Measurements from ENCODE around the gene RNF182.
"Not testable (repeated sequence)": the region's sequence is repeated elsewhere in the genome, so short reads cannot be mapped to it uniquely, and the experiment has no call there.

Gene RNF182

GRCh38 chr6:13924949-13925881, at the start of gene RNF182:
Gene RNF182, plus strand, starts transcription at chr6:13924952. Its CDS starts 52,168 bp downstream, at chr6:13977120.
- no peak for DNase-seq (ENCODE audit: low read depth)

DNA sequence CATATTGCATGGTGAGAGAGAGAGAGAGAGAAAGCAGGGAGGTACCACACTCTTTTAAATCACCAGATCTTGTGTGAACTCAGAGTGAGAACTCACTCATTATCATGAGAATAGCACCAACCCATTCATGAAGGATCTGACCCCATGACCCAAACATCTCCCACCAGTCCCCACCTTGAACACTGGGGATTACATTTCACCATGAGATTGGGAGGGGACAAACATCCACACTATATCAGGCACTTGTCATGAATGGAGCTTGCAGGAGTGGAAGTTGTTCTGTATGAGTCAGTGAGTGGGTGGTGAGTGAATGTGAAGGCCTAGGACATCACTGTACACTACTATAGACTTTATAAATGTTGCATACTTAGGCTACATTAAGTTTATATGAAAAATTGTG, 47.7 kb upstream of the RNF182 start:
- DNase-seq (ENCODE audit: low read depth), result no peak

DNA sequence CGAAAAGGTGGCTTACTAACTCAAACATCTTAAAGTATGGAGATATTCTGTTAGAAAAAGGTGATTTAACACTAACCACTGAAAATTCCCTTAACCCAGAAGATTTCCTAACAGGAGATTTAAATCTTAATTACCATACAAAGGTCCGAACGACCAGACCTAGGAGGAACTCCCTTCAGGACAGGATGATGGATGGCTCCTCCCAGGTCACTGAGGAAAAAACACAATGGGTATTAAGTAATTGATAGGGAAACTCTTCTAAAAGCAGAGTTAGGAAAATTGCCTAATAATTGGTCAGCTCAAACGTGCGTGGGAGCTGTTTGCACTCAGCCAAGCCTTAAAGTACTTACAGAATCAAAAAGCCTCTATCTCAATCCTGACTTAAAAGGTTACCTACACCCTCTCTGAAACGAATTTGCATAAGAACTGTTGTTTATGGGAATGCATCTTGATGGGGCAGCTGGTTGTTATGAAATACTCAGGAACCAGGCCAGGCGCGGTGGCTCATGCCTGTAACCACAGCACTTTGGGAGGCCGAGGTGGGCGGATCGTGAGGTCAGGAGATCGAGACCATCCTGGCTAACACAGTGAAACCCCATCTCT, 44.6 kb upstream of the RNF182 start:
- not testable (repeated sequence) for DNase-seq (ENCODE audit: low read depth)

DNA sequence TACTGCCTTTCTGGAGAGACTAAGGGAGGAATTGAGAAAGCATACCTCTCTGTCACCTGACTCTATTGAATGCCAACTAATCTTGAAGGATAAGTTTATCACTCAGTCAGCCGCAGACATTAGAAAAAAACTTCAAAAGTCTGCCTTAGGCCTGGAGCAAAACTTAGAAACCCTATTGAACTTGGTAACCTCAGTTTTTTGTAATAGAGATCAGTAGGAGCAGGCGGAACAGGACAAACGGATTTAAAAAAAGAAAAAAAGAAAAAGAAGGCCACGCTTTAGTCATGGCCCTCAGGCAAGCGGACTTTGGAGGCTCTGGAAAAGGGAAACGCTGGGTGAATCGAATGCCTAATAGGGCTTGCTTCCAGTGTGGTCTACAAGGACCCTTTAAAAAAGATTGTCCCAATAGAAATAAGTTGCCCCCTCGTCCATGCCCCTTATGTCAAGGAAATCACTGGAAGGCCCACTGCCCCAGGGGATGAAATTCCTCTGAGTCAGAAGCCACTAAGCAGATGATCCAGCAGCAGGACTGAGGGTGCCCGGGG, 43.1 kb upstream of the RNF182 start:
- DNase-seq (ENCODE audit: low read depth), result no peak

- no peak for DNase-seq (ENCODE audit: low read depth)
Observed at GRCh38 chr6:13883966-13884365, 40.8 kb upstream of the RNF182 start.

GRCh38 chr6:13884397-13884796, 40.4 kb upstream of the RNF182 start:
- DNase-seq (ENCODE audit: low read depth), result no peak

GRCh38 chr6:13885601-13886000, 39.2 kb upstream of the RNF182 start:
- no peak for DNase-seq (ENCODE audit: low read depth)

DNA sequence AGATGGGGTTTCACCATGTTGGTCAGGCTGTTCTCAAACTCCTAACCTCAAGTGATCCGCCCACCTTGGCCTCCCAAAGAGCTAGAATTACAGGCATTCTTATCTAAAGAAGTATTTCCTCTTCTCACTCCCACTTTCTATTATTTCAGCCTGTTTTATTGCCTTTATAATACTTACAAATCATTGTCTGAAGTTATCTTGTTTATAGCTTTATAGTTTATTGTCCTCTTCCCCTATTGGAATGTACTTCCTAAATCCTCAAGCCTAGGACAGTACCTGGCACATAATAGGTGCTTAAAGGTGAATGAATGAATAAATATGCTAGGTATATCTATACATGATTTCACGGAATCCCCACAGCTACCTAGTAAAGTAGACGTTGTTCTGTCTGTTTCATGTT, 37.8 kb upstream of the RNF182 start:
- no peak for DNase-seq (ENCODE audit: low read depth)

DNA sequence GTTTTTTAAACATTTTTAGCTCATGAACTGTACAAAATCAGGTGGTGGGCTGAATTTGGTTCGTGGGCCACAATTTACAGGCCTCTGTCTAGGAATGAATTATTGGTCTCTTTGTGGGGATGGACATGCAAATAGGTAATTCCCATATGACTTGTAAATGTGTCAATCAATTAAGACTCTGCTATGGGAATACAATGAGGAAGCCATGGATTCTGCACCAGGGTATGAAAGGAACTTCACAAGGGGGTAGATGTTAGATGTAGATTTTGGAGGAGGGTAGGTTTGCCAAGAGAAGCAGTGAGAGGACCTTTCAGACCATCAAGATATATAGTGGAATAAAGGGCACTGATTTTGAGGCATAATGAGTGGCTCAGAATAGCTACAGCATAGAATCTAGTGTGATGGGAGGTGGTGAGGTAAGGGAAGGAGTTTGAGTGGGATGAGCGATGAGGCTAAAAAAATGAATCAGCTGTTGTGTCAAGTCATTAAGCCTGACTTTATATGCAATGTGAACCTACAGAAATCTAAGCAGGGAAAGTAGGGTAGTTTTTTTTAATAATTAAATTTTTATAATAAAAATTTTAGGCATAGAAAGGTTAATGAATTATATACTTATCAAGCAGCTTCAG, 32.6 kb upstream of the RNF182 start:
- no peak for DNase-seq (ENCODE audit: low read depth)

DNA sequence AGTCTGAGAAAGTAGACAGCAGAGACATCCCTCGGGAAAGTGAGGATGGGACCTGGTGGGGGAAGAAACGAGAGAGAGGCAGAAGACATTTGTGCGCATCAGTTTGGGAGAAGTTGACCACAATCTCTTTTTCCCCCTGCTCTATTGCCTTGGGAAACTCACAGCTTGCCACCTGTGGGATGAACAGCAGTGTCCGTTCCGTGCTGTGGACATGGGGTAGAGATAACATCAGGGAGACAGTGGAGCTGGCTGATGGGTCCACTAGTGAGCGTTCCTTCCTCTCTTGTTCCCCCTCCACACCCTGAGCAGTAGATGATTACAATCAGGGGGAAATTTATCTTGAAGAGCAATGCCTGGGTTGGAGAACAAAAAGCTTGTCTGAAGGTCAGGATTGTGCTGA, 21.8 kb upstream of the RNF182 start:
- no peak for DNase-seq (ENCODE audit: low read depth)

DNA sequence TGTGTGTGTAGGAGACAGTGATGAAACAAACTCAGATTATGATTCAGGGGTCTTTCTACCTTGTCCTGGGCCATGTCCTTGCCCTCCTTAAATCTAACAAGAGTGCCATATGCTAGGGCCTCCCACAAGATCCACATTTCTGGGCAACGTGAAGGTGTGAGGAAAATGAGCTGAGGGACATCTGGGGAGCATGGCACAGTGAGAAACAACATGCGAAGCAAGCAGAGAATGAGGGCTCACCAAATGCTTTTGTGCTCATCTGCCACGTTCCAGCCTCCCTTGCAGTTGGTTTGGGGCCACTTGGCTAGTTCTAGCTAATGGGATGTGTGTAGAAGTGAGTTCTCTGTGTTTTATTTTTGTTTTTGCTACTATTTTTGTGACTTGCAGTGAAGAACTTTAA, 21.4 kb upstream of the RNF182 start:
- DNase-seq (ENCODE audit: low read depth), result no peak

DNA sequence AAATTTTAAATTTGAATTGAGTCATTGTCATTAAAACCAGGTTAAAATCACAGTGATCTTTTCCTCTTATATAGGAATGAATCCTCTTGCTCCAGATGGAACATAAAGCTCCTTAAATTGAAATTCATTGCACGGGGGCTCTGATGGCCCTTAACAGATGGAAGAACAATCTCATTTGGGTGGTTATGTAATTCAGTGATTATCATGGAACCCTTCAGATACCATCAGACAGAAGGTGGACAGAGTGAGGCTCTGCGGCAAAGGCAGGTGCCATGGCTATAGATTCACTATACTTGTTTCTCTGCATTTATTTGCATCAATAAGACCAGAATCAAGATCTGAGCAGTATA, 17.8 kb upstream of the RNF182 start:
- DNase-seq (ENCODE audit: low read depth), result no peak

DNA sequence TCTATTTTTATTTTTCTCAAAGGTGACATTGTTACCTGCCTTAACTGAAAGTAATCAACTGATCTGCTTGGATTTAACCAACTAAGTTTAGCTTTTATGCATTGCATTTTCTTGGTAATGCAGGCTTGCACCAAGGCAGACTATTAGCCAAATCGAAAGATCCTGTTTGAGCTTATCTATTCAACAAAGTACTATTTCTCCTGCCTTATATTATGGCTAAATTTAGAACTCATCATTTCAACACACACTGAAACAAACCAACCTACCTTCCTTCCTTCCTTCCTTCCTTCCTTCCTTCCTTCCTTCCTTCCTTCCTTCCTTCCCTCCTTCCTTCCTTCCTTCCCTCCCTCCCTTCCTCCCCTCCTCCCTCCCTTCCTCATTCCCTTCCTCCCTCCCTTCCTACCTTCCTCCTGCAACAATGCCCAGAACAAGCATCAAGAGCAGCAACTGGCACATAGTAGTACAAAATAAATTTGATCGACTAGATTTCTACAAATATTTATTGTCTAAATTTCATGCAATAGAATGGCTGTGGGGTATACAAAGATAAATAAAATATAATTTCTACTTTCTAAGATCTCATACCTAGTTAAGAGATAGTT, 17.0 kb upstream of the RNF182 start:
- no peak for DNase-seq (ENCODE audit: low read depth)

DNA sequence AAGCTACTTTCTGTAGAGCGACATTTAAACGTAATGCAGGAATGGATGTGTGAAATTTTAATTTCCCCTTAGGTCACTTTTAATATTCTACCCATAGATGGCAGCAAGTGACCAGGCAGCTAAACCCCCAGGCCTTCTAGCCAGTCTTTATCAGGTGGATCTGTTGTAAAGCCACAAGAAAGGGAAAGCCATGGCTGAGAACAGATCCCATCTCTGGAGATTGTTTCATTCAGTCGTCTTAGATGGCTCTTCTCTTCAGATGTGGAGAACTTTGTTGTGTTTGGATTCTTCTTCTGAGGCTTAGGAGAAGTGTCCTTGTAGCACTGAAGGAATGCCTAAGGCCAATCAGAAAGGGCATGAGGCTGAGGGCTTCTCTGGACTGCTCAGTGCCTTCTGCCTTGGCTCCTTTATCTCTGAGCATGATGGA, 15.8 kb upstream of the RNF182 start:
- DNase-seq (ENCODE audit: low read depth), result peak; percentile 52

DNA sequence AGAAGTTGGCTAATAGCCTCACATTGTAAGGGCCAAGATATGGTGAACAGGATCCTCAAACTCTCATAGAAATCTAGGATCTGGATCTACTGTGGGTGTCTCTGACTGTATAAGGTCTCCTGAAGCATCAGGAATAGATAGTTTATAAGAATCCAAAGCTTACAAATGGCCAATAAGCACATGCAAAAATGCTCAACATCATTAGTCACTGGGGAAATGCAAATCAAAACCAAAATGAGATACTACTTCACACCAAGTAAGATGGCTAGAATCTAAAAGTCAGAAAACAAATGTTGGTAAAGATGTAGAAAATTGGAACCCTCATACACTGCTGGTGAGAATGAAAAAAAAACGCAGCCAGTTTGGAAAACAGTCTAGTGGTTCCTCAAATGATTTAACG, 14.3 kb upstream of the RNF182 start:
- DNase-seq (ENCODE audit: low read depth), result no peak

GRCh38 chr6:13911337-13911736, 13.4 kb upstream of the RNF182 start:
- no peak for DNase-seq (ENCODE audit: low read depth)

GRCh38 chr6:13913226-13914001, 11.3 kb upstream of the RNF182 start:
- DNase-seq (ENCODE audit: low read depth), result no peak

- DNase-seq (ENCODE audit: low read depth), result no peak
Observed at GRCh38 chr6:13914351-13914750, 10.4 kb upstream of the RNF182 start.

GRCh38 chr6:13915561-13916229, 9.1 kb upstream of the RNF182 start:
- DNase-seq (ENCODE audit: low read depth), result no peak

- no peak for DNase-seq (ENCODE audit: low read depth)
Observed at GRCh38 chr6:13916230-13916944, 8.4 kb upstream of the RNF182 start.
